ENCODE measurements around the gene LTBP3.

- TF ChIP-seq STAT5B (CRISPR knock-in tag; IDR thresholded peaks at IDR 0.05) (no peak), SSRP1 (CRISPR knock-in tag; IDR thresholded peaks at IDR 0.05) (no peak), HDAC2 (CRISPR knock-in tag; IDR thresholded peaks at IDR 0.05) (no peak; the same call in 1 of the 2 replicates), NR3C1 (CRISPR knock-in tag; IDR thresholded peaks at IDR 0.05) (no peak), EZH2 (conservative IDR thresholded peaks at IDR 0.05; ENCODE audit: low read depth, low read length) (no peak), ZNF362 (CRISPR knock-in tag; IDR thresholded peaks at IDR 0.05; ENCODE audit: borderline replicate concordance) (0 out of 2 replicates have a peak, but pooled peaks have one; percentile 20), HOXA3 (CRISPR knock-in tag; IDR thresholded peaks at IDR 0.05) (peak; percentile 74), KDM1A (CRISPR knock-in tag; IDR thresholded peaks at IDR 0.05) (no peak), CEBPB (IDR thresholded peaks at IDR 0.05; ENCODE audit: borderline replicate concordance, low read depth, low read length) (no peak), ZNF670 (CRISPR knock-in tag; IDR thresholded peaks at IDR 0.05; ENCODE audit: borderline replicate concordance) (no peak), TEAD2 (CRISPR knock-in tag; IDR thresholded peaks at IDR 0.05) (no peak), MTA1 (CRISPR knock-in tag; IDR thresholded peaks at IDR 0.05; ENCODE audit: borderline replicate concordance) (no peak)
Measured at GRCh38 chr11:65551572-65552387, 6.4 kb downstream of the LTBP3 start.
